Esophagus muscularis mucosa (tissue), 4 donors: Measurements from ENCODE around the gene FMO2.

ENCODE experiments used
- CTCF ChIP-seq, 3 experiments: fragments of 200-600 bp in 2 of 3; fragments of 450-650 bp in 1 of 3; sonication (generic) in 2 of 3; IDR thresholded peaks; one replicate each; pipeline ENCODE4 v1.5.1; 2017 to 2019; ENCODE audit warnings: antibody characterized with exemption in 3 of 3, mild to moderate bottlenecking in 2 of 3, moderate library complexity in 1 of 3
- EP300 ChIP-seq: sonication (generic); formaldehyde crosslinking; IDR thresholded peaks from one replicate; pipeline ENCODE4 v1.6.1; 2017; ENCODE audit warnings: antibody characterized with exemption
- POLR2A ChIP-seq: fragments of 450-650 bp; IDR thresholded peaks from one replicate; pipeline ENCODE4 v1.6.1; 2017; ENCODE audit warnings: antibody characterized with exemption, moderate library complexity, mild to moderate bottlenecking, low read depth
- POLR2AphosphoS5 ChIP-seq, 2 donors: sonication (generic); formaldehyde crosslinking; IDR thresholded peaks; one replicate each; pipeline ENCODE4 v1.6.1; 2017; ENCODE audit warnings: antibody characterized with exemption in 2 of 2

- TF ChIP-seq CTCF (IDR thresholded peaks at IDR 0.05) (no peak), POLR2AphosphoS5 (IDR thresholded peaks at IDR 0.05) (no peak), POLR2A (no peak), EP300 (no peak)
These were observed 72.5 kb downstream of the FMO2 start for GRCh38 chr1:171257607-171258076.
